Measurements from ENCODE around the gene GLRX2. TPM values are rescaled to one million over a fixed set of nuclear protein-coding genes. Genes with fewer than 3 reads are reported as not detected.

Gene GLRX2
- total RNA-seq, 1 experiment from 2014 or later = 18.6 TPM

GRCh38 chr1:193069748-193070385 is 35.3 kb downstream of the GLRX2 start:
- ChIA-PET CTCF (interaction anchor here (0.6 kb wide), 1 partner anchor 43 kb away, joined by 10 read pairs; no protein-coding TSS in a partner anchor), POLR2A (ENCODE audit: unreplicated experiment) (no interaction called here)
- Histone ChIP-seq H3K79me2 (ENCODE audit: low read length) (peaks cover 35% of the 10 kb centered on the region), H3K27ac (ENCODE audit: low read length) (no peak overlapping the region), H3K4me2 (ENCODE audit: low read length) (no peak overlapping the region), H3K4me3 (ENCODE audit: low read length) (no peak overlapping the region), H3K27me3 (ENCODE audit: low read length) (no peaks in the 10 kb centered on the region), H3F3A (ENCODE audit: low read length, unreplicated experiment) (no peaks in the 10 kb centered on the region), H4K20me1 (ENCODE audit: low read length) (no peaks in the 10 kb centered on the region), H2AFZ (ENCODE audit: low read length) (no peak overlapping the region), H3K4me1 (ENCODE audit: insufficient read depth, low read length) (no peaks in the 10 kb centered on the region), H3K36me3 (ENCODE audit: low read depth, low read length) (peaks cover 3% of the 10 kb centered on the region; the same call in 1 of the 2 replicates), H3K9ac (ENCODE audit: low read length) (no peak overlapping the region), H3K9me3 (ENCODE audit: low read length) (no peaks in the 10 kb centered on the region), H3K9me2 (replicated peaks; ENCODE audit: low read length) (no peaks in the 10 kb centered on the region)
- no TSS peak for BruUV-seq (replicated peaks)
- no peak for TF ChIP-seq EZH2 (IDR thresholded peaks at IDR 0.05; ENCODE audit: low read length, unreplicated experiment)
- TF ChIP-seq, protein P1, sequence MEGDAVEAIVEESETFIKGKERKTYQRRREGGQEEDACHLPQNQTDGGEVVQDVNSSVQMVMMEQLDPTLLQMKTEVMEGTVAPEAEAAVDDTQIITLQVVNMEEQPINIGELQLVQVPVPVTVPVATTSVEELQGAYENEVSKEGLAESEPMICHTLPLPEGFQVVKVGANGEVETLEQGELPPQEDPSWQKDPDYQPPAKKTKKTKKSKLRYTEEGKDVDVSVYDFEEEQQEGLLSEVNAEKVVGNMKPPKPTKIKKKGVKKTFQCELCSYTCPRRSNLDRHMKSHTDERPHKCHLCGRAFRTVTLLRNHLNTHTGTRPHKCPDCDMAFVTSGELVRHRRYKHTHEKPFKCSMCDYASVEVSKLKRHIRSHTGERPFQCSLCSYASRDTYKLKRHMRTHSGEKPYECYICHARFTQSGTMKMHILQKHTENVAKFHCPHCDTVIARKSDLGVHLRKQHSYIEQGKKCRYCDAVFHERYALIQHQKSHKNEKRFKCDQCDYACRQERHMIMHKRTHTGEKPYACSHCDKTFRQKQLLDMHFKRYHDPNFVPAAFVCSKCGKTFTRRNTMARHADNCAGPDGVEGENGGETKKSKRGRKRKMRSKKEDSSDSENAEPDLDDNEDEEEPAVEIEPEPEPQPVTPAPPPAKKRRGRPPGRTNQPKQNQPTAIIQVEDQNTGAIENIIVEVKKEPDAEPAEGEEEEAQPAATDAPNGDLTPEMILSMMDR (conservative IDR thresholded peaks at IDR 0.05; ENCODE audit: low read depth, low read length) = peak; percentile 51
- DNase-seq = peak; percentile 15
- intact Hi-C loops (cut with micrococcal nuclease) = no loop called here
- no peak for ATAC-seq

DNA sequence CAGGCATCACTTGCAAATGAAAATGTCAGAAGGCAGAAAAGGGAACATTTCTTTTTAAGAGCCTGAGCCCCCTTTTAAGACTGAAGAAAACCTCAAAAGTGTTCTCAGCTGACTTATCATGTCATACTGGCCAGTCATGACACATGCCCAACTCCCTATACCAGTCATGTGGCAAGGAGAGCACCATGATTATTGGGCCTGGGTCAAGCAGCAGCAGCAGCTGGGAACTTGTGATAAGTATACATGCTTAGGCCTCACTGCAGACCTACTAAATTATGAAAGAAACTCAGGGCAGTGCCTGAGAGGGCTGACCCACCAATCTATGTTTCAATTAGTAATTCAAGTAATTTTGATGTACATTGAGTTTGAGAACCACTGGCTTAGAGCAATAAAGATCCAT is 37.2 kb downstream of the GLRX2 start:
- H3K27ac ChIP-seq (ENCODE audit: low read length) = no peak overlapping the region
- H4K20me1 ChIP-seq (ENCODE audit: low read length) = no peaks in the 10 kb centered on the region
- TF ChIP-seq EZH2 (IDR thresholded peaks at IDR 0.05; ENCODE audit: low read length, unreplicated experiment) (no peak), EZH2phosphoT487 (IDR thresholded peaks at IDR 0.05; ENCODE audit: borderline replicate concordance, low read length) (no peak)
- TF ChIP-seq, protein P1 (conservative IDR thresholded peaks at IDR 0.05; ENCODE audit: low read depth, low read length) = no peak
- H3K9ac ChIP-seq (ENCODE audit: low read length) = no peak overlapping the region
- H3K9me3 ChIP-seq (ENCODE audit: low read length) = no peaks in the 10 kb centered on the region
- H3K4me3 ChIP-seq (ENCODE audit: low read length) = no peak overlapping the region
- no peak overlapping the region for H2AFZ ChIP-seq (ENCODE audit: low read length)
- H3K9me2 ChIP-seq (replicated peaks; ENCODE audit: low read length) = no peaks in the 10 kb centered on the region
- H3K79me2 ChIP-seq (ENCODE audit: low read length) = peaks cover 54% of the 10 kb centered on the region
- H3K4me2 ChIP-seq (ENCODE audit: low read length) = no peak overlapping the region
- ChIA-PET CTCF (no interaction called here), POLR2A (ENCODE audit: unreplicated experiment) (no interaction called here)
- H3K36me3 ChIP-seq (ENCODE audit: low read depth, low read length) = no peaks in the 10 kb centered on the region
- H3K27me3 ChIP-seq (ENCODE audit: low read length) = no peaks in the 10 kb centered on the region
- intact Hi-C loops (cut with micrococcal nuclease) = no loop called here
- DNase-seq (no peak), ATAC-seq (no peak)
- H3F3A ChIP-seq (ENCODE audit: low read length, unreplicated experiment) = no peaks in the 10 kb centered on the region
- 0 out of 2 replicates have a peak, but pooled peaks cover under 1% of the 10 kb centered on the region for H3K4me1 ChIP-seq (ENCODE audit: insufficient read depth, low read length)
- BruUV-seq (replicated peaks) = no TSS peak

DNA sequence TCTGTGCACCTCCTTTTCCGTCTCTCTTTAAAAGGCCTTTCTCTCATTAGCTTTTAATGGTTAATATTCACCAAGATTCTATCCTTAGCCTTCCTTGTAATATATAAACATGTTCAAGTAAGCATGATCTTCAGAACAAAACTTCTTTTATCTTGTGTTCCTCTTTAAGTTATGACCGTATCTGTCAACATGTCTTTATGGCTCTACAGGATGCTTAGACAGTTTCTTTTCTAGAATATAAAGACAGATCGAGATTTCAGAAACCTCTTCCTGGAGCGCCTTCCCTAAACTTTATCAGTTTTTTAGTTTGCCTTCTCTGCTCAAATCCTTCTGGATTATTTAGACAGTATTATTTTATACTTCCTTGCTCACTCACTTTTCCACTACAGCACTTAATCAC is 38.6 kb downstream of the GLRX2 start:
- Histone ChIP-seq H3K36me3 (ENCODE audit: low read depth, low read length) (no peaks in the 10 kb centered on the region), H3K27me3 (ENCODE audit: low read length) (no peaks in the 10 kb centered on the region), H3K4me3 (ENCODE audit: low read length) (no peak overlapping the region), H3K4me1 (ENCODE audit: insufficient read depth, low read length) (peaks cover 7% of the 10 kb centered on the region; the same call in 1 of the 2 replicates), H3K9me3 (ENCODE audit: low read length) (no peaks in the 10 kb centered on the region), H3K9ac (ENCODE audit: low read length) (no peak overlapping the region), H3K4me2 (ENCODE audit: low read length) (no peak overlapping the region), H3K79me2 (ENCODE audit: low read length) (peaks cover 68% of the 10 kb centered on the region), H3K9me2 (replicated peaks; ENCODE audit: low read length) (no peaks in the 10 kb centered on the region), H2AFZ (ENCODE audit: low read length) (no peak overlapping the region), H3F3A (ENCODE audit: low read length, unreplicated experiment) (no peaks in the 10 kb centered on the region), H4K20me1 (ENCODE audit: low read length) (no peaks in the 10 kb centered on the region), H3K27ac (ENCODE audit: low read length) (no peak overlapping the region)
- DNase-seq = no peak
- CTCF ChIA-PET = no interaction called here
- TF ChIP-seq, protein P1 (conservative IDR thresholded peaks at IDR 0.05; ENCODE audit: low read depth, low read length) = no peak
- TF ChIP-seq EZH2phosphoT487 (IDR thresholded peaks at IDR 0.05; ENCODE audit: borderline replicate concordance, low read length) (no peak), EZH2 (IDR thresholded peaks at IDR 0.05; ENCODE audit: low read length, unreplicated experiment) (no peak)
- POLR2A ChIA-PET (ENCODE audit: unreplicated experiment) = no interaction called here
- ATAC-seq = no peak
- no TSS peak for BruUV-seq (replicated peaks)
- intact Hi-C loops (cut with micrococcal nuclease) = no loop called here

Data from PC-3 (cell line).